NCI-H1048 (cell line): ENCODE results near the gene COL6A6.

ENCODE experiments used
- DNase-seq: peaks from one replicate; lab custom pipeline; 2025; lab: John Stamatoyannopoulos, UW

Gene COL6A6, protein sequence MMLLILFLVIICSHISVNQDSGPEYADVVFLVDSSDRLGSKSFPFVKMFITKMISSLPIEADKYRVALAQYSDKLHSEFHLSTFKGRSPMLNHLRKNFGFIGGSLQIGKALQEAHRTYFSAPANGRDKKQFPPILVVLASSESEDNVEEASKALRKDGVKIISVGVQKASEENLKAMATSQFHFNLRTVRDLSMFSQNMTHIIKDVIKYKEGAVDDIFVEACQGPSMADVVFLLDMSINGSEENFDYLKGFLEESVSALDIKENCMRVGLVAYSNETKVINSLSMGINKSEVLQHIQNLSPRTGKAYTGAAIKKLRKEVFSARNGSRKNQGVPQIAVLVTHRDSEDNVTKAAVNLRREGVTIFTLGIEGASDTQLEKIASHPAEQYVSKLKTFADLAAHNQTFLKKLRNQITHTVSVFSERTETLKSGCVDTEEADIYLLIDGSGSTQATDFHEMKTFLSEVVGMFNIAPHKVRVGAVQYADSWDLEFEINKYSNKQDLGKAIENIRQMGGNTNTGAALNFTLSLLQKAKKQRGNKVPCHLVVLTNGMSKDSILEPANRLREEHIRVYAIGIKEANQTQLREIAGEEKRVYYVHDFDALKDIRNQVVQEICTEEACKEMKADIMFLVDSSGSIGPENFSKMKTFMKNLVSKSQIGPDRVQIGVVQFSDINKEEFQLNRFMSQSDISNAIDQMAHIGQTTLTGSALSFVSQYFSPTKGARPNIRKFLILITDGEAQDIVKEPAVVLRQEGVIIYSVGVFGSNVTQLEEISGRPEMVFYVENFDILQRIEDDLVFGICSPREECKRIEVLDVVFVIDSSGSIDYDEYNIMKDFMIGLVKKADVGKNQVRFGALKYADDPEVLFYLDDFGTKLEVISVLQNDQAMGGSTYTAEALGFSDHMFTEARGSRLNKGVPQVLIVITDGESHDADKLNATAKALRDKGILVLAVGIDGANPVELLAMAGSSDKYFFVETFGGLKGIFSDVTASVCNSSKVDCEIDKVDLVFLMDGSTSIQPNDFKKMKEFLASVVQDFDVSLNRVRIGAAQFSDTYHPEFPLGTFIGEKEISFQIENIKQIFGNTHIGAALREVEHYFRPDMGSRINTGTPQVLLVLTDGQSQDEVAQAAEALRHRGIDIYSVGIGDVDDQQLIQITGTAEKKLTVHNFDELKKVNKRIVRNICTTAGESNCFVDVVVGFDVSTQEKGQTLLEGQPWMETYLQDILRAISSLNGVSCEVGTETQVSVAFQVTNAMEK (N-terminal part only)

DNA sequence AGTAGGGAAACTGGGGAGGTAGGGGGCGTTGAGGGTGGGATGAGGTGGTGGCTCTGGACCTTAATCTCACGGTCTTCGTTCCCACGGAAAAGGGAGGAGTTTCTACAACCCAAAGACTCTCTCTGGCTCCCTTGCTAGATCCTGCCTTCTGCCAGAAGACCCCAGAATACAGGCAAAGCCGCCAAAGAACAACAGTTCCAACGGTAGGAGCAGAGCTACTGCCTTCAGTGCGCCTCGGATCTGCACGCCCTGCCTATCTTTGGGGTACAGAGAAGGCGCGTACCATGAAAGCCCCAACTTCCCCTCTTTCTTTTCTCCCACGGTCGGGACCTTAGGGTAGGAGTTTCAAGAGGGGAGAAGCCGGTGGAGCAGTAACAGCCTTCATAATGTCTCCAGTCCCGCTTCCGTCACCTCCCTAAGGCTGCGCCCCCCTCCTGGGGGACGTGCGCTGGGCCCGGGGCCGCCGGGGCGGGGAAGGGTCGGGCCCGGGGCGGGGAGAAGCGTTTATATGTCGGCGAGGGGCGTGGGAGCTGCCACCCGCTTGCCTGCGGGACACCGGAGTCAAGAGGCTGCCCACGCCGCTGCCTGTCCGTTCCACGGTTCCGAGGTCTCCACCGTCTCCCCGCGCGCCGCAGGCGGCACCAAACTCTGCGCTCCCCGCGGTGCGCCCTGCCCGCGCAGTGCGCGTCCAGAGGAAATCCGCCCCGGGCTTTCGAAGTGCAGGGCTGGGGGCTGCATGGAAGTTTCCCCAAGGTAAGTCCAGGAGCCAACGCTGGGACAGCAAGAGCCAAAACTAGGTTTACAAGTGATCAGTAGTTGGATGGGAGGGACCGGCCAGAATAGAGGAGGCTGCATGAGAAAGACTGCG, at the start of gene COL6A6:
Gene COL6A6 (plus strand): TSS at position 533 of the 868 bp plus-strand sequence. CDS start 43,188 bp downstream, outside the sequence.
- no peak for DNase-seq

DNA sequence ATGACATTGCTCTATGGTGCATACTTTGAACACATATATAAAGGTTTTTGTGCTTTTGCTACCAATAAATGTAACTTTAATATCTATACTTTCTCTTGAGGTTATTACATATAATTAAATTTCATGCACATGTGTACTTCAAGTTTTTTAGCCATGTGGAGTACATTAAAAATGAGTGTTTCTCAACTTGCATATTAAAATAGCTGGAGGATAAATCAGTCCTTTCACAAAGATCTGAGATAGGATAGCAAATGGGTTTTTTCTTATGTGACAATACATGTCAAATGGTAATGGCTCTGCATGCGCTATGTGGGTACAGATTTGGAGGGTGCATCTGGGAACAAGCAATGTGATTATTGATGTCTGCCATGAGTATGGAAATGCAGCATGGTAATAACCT, 48.7 kb upstream of the COL6A6 start:
- DNase-seq, result no peak

DNA sequence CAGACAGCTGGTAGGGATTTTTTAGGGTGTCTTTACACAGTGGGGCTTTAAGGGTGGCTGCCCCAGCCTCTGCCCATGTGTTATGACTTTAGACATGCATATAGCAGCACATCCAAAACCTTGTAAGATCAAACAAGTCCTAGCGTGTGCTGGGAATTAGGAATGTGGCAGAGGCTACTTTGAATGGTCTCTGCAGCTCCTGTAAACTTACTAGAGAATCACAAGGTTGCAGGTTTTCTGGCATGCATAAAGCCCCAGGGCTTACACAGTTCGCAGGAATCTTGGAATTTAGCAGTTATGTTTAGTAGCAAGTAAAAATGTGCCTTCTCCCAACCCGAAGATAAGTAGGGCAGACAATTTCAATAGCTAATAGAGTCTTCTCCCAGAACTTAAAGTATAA, 46.9 kb upstream of the COL6A6 start:
- no peak for DNase-seq

DNA sequence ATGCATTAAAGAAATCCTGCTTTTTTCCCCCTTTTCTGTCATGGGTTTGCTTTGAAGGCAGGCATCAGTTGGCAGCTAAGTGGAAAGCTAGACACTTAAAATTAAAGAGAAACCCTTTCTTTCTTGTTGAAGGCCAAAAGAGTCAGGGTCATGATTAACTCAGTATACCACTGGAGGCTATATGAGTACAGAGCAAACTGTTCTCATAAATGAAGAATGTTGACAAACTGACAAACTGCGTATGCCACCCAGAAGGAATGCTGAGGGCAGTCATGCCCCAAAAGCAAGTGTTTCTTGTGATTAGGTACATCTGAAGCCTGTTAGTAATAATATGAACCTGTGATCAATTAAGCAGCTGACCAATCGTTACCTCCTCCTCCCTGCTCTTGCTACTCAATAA, 43.6 kb upstream of the COL6A6 start:
- DNase-seq, result no peak

DNA sequence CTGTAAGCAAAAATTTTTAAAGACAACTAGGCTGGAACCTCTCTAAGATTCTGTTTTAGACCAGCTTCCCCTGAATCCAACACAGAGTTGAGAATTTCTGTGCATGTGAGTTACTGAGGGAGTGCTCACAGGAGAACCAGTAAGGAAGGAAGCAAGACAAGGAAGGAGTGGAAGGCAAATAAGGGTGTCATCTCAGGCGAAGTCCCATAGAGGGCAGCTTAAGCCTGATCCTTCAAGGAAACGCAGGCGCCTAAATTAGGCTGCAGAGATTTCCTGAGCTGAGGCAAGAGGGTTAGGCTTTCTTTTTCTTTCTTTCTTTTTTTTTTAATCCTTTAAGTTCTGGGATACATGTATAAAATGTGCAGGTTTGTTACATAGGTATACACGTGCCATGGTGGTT, 36.2 kb upstream of the COL6A6 start:
- no peak for DNase-seq

DNA sequence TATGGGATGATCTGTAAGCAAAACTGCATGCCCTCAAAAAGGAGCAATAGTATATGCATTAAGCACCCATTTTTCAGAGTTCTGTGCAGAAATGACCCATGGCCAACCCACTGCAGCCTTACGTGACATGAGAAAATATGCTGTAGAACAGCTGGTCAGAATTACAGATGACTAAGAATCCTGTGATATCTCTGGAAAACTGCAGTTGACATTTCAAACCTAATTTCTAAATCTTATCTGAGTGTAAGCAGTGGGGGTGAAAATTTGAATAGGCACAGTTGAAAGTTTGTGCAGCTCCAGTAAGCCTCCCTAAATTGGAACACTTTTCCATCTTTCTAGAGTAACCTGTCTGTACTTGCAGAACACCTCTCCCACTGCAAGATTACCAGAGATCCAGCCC, 28.7 kb upstream of the COL6A6 start:
- no peak for DNase-seq

DNA sequence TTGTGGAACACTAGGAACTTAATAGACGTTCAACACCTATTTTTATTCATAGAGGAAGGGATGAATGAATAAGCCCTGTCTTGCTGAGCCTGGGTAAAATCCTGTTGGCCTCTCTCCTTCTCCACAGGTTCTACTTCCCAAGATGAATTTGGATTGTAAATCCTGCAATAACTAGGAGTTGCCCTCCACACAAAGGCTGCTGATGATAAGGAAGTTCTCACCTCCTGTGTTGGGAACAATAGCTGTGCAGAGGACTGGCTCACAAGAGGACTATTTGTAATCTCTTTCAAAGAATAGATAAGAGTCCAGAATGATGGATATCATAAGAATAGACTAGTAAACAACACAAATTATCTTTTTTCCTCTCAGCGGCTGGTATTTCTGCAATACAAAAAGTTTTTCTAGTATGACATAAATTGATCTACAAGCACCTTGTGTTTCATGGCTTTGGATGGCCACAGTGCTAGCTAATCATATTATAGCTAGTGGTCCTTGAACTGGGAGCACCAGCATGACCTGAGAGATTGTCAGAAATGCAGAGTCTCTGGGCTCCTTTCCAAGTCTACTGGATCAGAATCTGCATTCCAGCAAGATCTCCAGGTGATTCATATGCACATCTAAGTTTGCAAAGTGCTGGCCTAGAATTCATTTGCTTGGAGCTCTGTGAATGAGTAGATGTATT, 28.1 kb upstream of the COL6A6 start:
- DNase-seq, result no peak

DNA sequence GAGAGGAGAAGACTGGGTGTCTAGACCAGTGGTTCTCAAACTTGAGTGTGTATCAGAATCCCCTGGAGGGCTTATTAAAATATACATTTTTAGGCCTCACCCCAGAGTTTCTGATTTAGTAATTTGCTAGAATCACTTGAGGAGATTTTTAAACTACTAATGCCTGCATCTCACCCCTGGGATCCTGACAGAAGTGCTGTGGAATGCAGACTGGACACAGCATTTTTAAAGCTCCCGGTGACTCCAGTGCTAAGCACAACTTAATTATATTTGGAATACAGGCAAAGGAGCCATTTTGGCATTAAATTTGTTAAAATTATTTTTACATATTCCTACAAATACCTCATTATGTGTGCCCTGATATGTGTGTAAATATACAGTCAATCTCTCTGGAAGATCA, 26.7 kb upstream of the COL6A6 start:
- DNase-seq, result no peak

DNA sequence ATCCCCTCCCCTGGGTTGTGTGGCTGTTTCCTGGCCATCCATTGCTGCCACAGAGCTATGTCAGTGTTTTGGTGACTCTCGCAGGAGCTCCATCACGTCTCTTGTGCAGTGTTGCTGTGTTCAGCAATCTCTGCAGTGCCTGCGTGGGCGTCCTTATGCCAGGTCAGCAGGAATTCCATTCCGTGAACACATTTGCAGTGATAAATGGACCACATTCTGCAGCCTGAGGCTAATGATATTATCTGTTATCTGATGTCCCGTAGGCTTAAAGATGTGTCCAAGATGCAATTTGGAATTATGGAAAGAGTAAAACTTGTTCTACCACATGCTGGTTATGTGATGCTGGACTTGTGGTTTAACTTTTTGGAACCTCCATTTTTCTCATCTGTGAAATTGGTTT, 25.5 kb upstream of the COL6A6 start:
- DNase-seq, result no peak

DNA sequence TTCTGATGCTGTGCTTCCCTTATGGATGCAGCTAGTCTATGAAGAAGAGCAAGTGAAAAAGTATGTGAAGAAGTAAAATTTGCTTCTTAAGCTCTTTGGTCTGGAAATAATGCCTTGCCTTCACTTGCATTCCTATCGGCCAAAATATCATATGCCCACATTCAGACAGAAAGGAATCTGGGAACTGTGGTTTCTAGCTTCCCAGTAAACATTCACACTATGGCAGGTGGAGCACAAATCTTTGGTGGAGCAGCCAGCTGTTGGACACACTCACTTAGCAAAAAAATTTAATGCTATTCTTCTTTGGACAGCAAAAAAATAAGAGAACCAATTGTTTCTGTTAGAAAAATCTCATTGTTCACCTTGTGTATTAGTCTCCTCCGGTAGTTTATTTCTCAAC, 12.3 kb upstream of the COL6A6 start:
- DNase-seq, result no peak

DNA sequence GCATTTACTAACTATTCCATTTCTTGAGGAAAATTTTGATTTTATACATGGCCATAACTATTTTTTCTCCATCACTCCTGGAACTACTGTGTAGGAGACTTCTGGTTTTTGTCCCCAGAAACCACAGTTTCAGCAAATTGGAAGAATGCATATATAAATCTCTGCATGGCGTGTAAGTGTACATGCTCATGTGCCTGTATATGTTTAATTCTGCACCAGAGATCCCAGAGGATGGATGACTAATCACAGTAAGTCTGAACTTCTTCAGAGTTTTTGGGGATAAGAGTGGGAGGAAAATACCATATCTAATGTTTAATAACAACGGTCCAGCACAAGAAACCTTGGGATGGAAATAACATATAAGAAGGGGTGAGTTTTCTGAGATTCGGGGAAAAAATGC, 10.9 kb upstream of the COL6A6 start:
- DNase-seq, result no peak

DNA sequence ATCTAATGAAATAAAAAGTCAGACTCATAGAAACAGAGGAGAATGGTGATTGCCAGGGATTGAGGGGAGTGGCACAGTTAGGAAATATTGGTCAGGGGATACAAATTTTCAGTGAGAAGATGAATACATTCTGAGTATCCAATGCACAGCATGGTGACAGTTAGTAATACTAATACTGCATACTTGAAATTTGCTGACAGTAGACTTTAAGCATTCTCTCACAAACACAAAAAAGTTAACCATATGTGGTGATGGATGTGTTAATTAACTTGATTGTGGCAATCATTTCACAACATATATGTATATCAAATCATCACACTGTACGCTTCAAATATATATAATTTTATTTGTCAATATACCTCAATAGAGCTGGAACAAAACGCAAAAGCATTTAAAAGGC, 9.2 kb upstream of the COL6A6 start:
- DNase-seq, result no peak

DNA sequence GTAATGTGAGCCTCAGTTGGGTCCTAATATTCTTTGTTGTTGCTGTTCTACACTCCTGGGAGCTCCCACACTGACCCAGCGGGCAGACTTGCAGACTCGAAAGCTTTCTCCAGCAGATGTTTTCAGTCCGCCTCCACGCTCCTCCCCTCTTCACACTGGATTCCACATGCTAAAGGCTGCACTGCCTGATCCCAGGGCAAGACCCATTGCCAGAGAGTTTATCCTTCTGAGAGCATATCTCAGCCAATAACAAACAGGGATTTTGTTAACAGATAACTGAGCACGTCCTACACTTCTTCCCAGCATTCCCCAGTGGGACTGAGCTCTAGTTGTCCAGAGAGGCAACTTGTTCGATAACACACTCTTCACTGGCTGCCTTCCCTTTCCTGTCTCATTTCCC, 8.0 kb upstream of the COL6A6 start:
- no peak for DNase-seq

DNA sequence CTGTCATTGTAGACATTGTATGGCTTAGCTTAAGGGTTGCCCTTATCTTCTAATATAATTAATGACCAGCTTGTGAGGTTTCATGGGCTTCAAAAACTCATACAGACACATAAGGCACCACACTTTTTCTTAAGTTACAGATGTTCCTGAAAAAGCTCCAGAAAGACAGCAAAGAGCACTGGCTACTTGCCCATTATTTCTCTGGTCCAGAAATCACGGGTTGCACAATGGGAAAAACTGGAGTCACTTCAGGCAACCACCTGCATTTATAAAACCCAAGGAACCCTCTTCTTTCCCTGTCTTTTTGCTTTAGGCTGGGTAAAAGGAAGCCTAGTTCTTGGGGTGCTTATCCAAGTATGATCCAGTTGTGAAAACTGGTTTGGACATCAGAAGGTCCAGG, 2.3 kb upstream of the COL6A6 start:
- DNase-seq, result no peak

DNA sequence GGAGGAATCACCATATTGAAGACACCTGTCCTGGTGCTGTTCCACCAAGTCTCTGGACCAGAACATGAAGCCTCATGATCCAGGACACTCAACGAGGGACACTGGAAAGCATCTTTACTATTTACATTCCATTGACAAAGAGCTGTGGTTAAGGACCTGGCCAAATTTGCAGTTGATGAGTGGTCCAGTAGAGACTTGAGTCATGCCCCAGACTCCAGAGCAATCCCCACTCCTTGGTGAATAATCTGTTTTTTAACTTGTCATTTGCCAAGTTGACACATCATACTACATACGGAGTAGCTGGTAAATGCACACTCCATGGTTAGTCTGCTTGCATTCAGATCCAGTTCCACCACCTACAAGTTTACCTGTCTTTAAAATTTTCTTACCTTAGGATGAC, 1.2 kb upstream of the COL6A6 start:
- no peak for DNase-seq

DNA sequence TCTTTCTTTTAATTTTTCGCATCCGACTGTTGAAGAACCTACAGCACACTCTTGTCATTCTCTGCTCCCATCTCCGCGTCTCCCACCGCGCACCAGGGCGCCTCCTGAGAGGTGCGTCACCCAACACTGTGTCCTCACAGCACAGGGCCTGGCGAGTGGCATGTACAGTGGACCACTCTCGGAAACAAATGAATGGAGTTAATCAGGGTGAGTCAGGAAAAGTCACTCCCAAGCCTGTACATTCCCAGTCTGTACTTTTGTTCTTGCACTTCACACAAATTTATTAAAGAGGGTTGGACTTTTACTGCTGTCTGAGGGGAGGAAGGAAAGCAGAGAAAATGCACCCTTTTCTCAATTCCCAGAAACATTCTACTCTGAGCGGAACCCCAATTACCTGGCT, 625 bp downstream of the COL6A6 start:
- no peak for DNase-seq

DNA sequence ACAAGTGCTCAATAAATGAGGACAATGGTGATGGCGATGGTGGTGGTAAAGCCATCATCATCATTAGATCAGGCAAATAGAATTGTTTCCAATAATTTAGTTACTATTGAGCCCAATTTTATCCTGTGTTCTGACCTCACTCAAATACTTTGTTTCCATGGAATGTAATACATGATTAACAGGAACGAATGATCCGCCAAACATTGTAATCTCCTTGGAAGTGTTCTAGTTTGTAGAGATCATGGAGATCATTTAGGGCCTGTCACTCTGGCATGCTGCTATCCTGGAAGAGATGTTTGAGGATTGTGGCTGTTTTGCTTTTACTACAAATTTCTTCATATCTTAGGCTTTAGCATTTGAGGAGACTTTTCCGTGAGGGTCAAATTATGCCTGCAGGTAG, 2.8 kb downstream of the COL6A6 start:
- no peak for DNase-seq

DNA sequence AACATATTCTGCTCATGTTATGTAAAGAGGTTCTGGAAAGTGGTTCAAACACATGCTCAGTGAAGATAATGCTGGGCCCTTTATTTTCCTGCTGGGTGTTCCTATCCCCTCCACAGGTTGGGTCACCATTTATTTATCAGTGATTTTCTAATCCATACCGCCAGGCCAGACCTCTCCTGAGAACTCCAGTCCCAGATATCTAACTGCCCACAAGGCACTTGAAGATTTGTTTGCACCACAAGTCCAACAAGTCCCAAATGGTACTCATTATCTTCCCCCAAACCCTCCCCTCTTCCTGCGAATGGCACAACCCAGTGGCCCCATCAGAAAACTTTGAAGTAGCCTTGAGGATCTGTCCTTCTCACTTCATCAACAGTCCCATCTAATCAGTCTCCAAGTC, 5.4 kb downstream of the COL6A6 start:
- DNase-seq, result no peak

DNA sequence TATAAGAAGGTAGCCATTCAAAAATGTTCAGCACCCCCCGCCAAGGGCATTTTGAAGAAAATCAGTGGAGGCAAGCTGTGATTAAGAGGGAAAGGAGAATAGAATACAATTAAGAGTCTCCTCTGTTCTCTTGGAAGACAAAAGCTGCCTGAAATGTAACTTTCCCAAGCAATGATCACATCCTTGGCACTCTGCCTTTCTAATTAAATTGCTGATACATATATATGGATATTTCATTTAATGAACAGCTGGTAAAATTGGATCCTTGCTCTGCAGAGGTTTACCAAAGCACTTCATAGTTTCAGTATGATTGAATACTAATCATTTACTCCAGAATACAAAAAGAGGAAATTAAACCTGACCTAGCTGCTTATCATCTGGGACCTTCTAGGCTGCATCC, 10.4 kb downstream of the COL6A6 start:
- DNase-seq, result no peak

DNA sequence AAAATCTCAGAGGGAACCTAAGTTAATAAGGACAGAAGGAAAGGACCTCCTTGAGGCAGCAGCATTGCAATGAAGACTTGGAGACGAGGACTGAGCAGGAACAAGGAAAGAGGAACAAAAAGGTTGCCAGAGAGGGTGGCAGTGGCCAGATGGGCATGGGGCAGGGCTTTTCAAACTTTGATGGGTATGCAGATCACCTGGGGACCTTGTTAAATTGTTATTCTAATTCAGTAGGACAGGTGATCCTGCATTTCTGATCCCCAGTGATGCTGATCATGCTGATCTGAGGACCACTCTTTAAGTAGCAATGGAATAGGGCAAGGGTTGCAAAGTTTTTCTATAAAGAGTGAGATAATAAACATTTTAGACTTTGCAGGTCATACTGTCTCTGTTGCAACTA, 11.1 kb downstream of the COL6A6 start:
- no peak for DNase-seq
